H1 (cell line): ENCODE results near the gene EMC10. TPM values are rescaled to one million over a fixed set of nuclear protein-coding genes. Genes with fewer than 3 reads are reported as not detected.
"Not testable (repeated sequence)": the region's sequence is repeated elsewhere in the genome, so short reads cannot be mapped to it uniquely, and the experiment has no call there.

ENCODE experiments used
- CTCF ChIA-PET: fragments of 300-600 bp; sonication (Branson Sonifier 250); formaldehyde crosslinking; loops from one replicate; lab custom pipeline; 2021; ENCODE audit not compliant: partially characterized antibody; lab: Charles Lee
- POLR2A ChIA-PET: fragments of 300-600 bp; sonication (Branson Sonifier 250); formaldehyde crosslinking; loops from one replicate; lab custom pipeline; 2021; ENCODE audit warnings: inconsistent platforms; ENCODE audit not compliant: partially characterized antibody; lab: Charles Lee
- DNase-seq, 2 experiments: peaks; one replicate each; pipeline versions ENCODE4 v3.0.0 to v3.0.0-alpha.2; 2010 to 2022; ENCODE audit warnings: low spot score in 2 of 2, low read depth in 1 of 2, mixed read lengths in 1 of 2
- FAIRE-seq: peaks from 2 replicates; lab custom pipeline; 2011; peaks lifted over from hg19 to GRCh38; lab: Jason Lieb, UNC
- H2AFZ ChIP-seq: 2 replicates; pipeline ENCODE4 v1.8.1; 2012; ENCODE audit warnings: low read length, inconsistent platforms
- H2AK5ac ChIP-seq: 2 replicates; pipeline ENCODE4 v1.6.1; 2013; ENCODE audit warnings: low read depth, low read length
- H2BK120ac ChIP-seq: replicated peaks from 2 replicates; pipeline ENCODE3; 2013; ENCODE audit warnings: low read depth, low read length, inconsistent platforms
- H2BK12ac ChIP-seq: 2 replicates; pipeline ENCODE4 v1.6.1; 2013; ENCODE audit warnings: low read depth, low read length
- H2BK15ac ChIP-seq: 2 replicates; pipeline ENCODE4 v1.6.1; 2013; ENCODE audit warnings: low read length
- H2BK20ac ChIP-seq: 2 replicates; pipeline ENCODE4 v1.6.1; 2013; ENCODE audit warnings: low read length
- H2BK5ac ChIP-seq: 2 replicates; pipeline ENCODE4 v1.6.1; 2013; ENCODE audit warnings: low read depth, low read length
- H3K14ac ChIP-seq: 2 replicates; pipeline ENCODE4 v1.6.1; 2013; ENCODE audit warnings: inconsistent platforms; ENCODE audit not compliant: insufficient read length
- H3K18ac ChIP-seq: 2 replicates; pipeline ENCODE4 v1.6.1; 2013; ENCODE audit warnings: low read length; ENCODE audit errors: extremely low read depth
- H3K23ac ChIP-seq: 2 replicates; pipeline ENCODE4 v1.6.1; 2013; ENCODE audit warnings: inconsistent platforms; ENCODE audit not compliant: insufficient read length
- H3K23me2 ChIP-seq: 2 replicates; pipeline ENCODE4 v1.6.1; 2013; ENCODE audit warnings: low read depth, low read length
- H3K27ac ChIP-seq: 2 replicates; pipeline ENCODE4 v1.6.1; 2011; ENCODE audit warnings: low read depth, low read length, inconsistent platforms
- H3K27me3 ChIP-seq, 4 experiments: replicated peaks in 1 of 4; 1 replicate in 1 of 4; 2 replicates in 3 of 4; pipeline versions ENCODE4 v1.6.1 to v1.8.1; 2011 to 2013; ENCODE audit warnings: low read length in 3 of 4, mild to moderate bottlenecking in 3 of 4, inconsistent platforms in 2 of 4, mixed read lengths in 2 of 4, moderate library complexity in 1 of 4; ENCODE audit not compliant: control insufficient read depth in 3 of 4, insufficient read depth in 3 of 4; ENCODE audit errors: extremely low read depth in 1 of 4
- H3K36me3 ChIP-seq, 4 experiments: 2 replicates each; pipeline versions ENCODE4 v1.6.1 to v1.8.1; 2011 to 2013; ENCODE audit warnings: mild to moderate bottlenecking in 4 of 4, low read length in 3 of 4, moderate library complexity in 2 of 4, control low read depth in 1 of 4, inconsistent platforms in 1 of 4; ENCODE audit not compliant: insufficient read depth in 4 of 4, control insufficient read depth in 2 of 4
- H3K4ac ChIP-seq: replicated peaks from 2 replicates; pipeline ENCODE3; 2013; ENCODE audit warnings: low read length, low read depth, mixed read lengths, inconsistent platforms; ENCODE audit not compliant: insufficient read length
- H3K4me1 ChIP-seq, 4 experiments: replicated peaks in 1 of 4; 1 replicate in 1 of 4; 2 replicates in 3 of 4; pipeline versions ENCODE4 v1.6.1 to v1.8.1; 2011 to 2013; ENCODE audit warnings: low read length in 3 of 4, inconsistent platforms in 2 of 4, mixed read lengths in 1 of 4; ENCODE audit not compliant: insufficient read depth in 4 of 4, control insufficient read depth in 3 of 4
- H3K4me2 ChIP-seq, 2 experiments: 2 replicates each; pipeline versions ENCODE4 v1.6.1 to v1.8.1; 2011 to 2013; ENCODE audit warnings: low read depth in 2 of 2, low read length in 2 of 2, control low read depth in 1 of 2, inconsistent platforms in 1 of 2, mild to moderate bottlenecking in 1 of 2; ENCODE audit not compliant: insufficient read depth in 1 of 2
- H3K4me3 ChIP-seq, 4 experiments: fragments of 200-600, 300-600 bp in 1 of 4; sonication (generic), shearing (Covaris generic), sonication (Bioruptor Twin) in 1 of 4; 2 replicates each; pipeline versions ENCODE4 v1.5.1 to v1.8.1; 2011 to 2016; ENCODE audit warnings: low read length in 4 of 4, low read depth in 3 of 4, control low read depth in 2 of 4, inconsistent platforms in 2 of 4, mild to moderate bottlenecking in 2 of 4, mixed read lengths in 1 of 4, moderate library complexity in 1 of 4; ENCODE audit not compliant: insufficient read depth in 2 of 4; ENCODE audit errors: extremely low read depth in 1 of 4
- H3K56ac ChIP-seq: replicated peaks from 2 replicates; pipeline ENCODE3; 2013; ENCODE audit warnings: low read depth, mild to moderate bottlenecking, mixed read lengths, low read length, inconsistent platforms; ENCODE audit not compliant: insufficient read length
- H3K79me1 ChIP-seq: 2 replicates; pipeline ENCODE4 v1.6.1; 2013; ENCODE audit warnings: low read depth, low read length, control low read depth
- H3K79me2 ChIP-seq, 2 experiments: 2 replicates each; pipeline versions ENCODE4 v1.6.1 to v1.8.1; 2012 to 2013; ENCODE audit warnings: low read length in 2 of 2, mild to moderate bottlenecking in 2 of 2, inconsistent platforms in 1 of 2; ENCODE audit not compliant: insufficient read depth in 2 of 2, control insufficient read depth in 1 of 2
- H3K9ac ChIP-seq, 4 experiments: replicated peaks in 1 of 4; 1 replicate in 1 of 4; 2 replicates in 3 of 4; pipeline versions ENCODE4 v1.6.1 to v1.8.1; 2011 to 2013; ENCODE audit warnings: low read depth in 3 of 4, low read length in 3 of 4, control low read depth in 2 of 4, mild to moderate bottlenecking in 2 of 4, moderate library complexity in 2 of 4, inconsistent platforms in 1 of 4; ENCODE audit errors: extremely low read depth in 1 of 4
- H3K9me3 ChIP-seq, 2 experiments: 2 replicates each; pipeline versions ENCODE4 v1.6.1 to v1.8.1; 2012 to 2013; ENCODE audit warnings: mild to moderate bottlenecking in 2 of 2, moderate library complexity in 2 of 2, control low read depth in 1 of 2, inconsistent platforms in 1 of 2, low read depth in 1 of 2, low read length in 1 of 2, mixed read lengths in 1 of 2; ENCODE audit not compliant: insufficient read depth in 2 of 2
- H4K20me1 ChIP-seq, 2 experiments: replicated peaks in 1 of 2; 2 replicates each; pipeline versions ENCODE3 to v1.8.1; 2011 to 2013; ENCODE audit warnings: inconsistent platforms in 2 of 2, low read length in 2 of 2, mild to moderate bottlenecking in 1 of 2; ENCODE audit not compliant: insufficient read depth in 2 of 2, control insufficient read depth in 1 of 2
- H4K5ac ChIP-seq: 2 replicates; pipeline ENCODE4 v1.6.1; 2013; ENCODE audit warnings: low read length, low read depth, mixed read lengths, inconsistent platforms; ENCODE audit not compliant: insufficient read length
- H4K8ac ChIP-seq: 2 replicates; pipeline ENCODE4 v1.8.0; 2013; ENCODE audit warnings: mild to moderate bottlenecking, moderate library complexity, low read length, inconsistent platforms; ENCODE audit not compliant: insufficient read depth; ENCODE audit errors: extremely low read depth
- H4K91ac ChIP-seq: replicated peaks from 2 replicates; pipeline ENCODE3; 2013; ENCODE audit warnings: low read length, mixed read lengths, inconsistent platforms; ENCODE audit not compliant: insufficient read length
- WGBS, 2 experiments: shearing (Covaris generic) in 1 of 2; methylation state at CpG; one replicate each; pipeline versions ENCODE4 v1.1.6 to v1.1.7; 2013 to 2015; ENCODE audit warnings: low lambda C conversion rate in 2 of 2, mixed read lengths in 2 of 2, inconsistent platforms in 1 of 2, low coverage in 1 of 2, missing lambda C conversion rate in 1 of 2; ENCODE audit not compliant: insufficient replicate concordance in 2 of 2, insufficient coverage in 1 of 2, insufficient read length in 1 of 2; ENCODE audit errors: extremely low coverage in 1 of 2, missing lambda C conversion rate in 1 of 2; 5-methylcytosine and 5-hydroxymethylcytosine counted together
- polyA plus RNA-seq, 7 experiments: library from polyadenylated mRNA; depleted of rRNA in 3 of 7; stranded (reverse) in 5 of 7; unstranded in 2 of 7; fragments of >200 nt in 5 of 7; fragments of 200-250 nt in 2 of 7; gene quantifications; 1 replicate in 5 of 7; 2 replicates in 1 of 7; 4 replicates in 1 of 7; pipeline versions ENCODE4 v1.2.1 to v1.2.3, GENCODE V29; 2011 to 2013; ENCODE audit warnings: missing spikeins in 2 of 7, mixed read lengths in 2 of 7
- total RNA-seq: library from RNA; stranded (reverse); fragmentation: NEBNext Ultra II Directional; extraction: Animal tissue kit (Norgen Biotek cat#: 25700); gene quantifications from 2 replicates; pipeline ENCODE4 v1.2.1, GENCODE V29; 2021

EMC10 gene
- total and polyA plus RNA-seq, 2 of the 8 experiments (the other 6 are each of a cell fraction or from before 2014, with no cell fraction given), result 77.6 to 103 TPM

- H3K4me2 ChIP-seq, H3K4ac ChIP-seq, H2BK20ac ChIP-seq, H2BK5ac ChIP-seq, H3K4me3 ChIP-seq, H3K56ac ChIP-seq, H4K91ac ChIP-seq, H3K14ac ChIP-seq, H2BK12ac ChIP-seq, POLR2A ChIA-PET, H2AFZ ChIP-seq, DNase-seq, H3K18ac ChIP-seq, H3K9me3 ChIP-seq, H3K79me2 ChIP-seq, H2BK15ac ChIP-seq, H4K5ac ChIP-seq, H3K9ac ChIP-seq, H3K27ac ChIP-seq, CTCF ChIA-PET, H3K36me3 ChIP-seq, H2AK5ac ChIP-seq, H3K23ac ChIP-seq, FAIRE-seq, H3K23me2 ChIP-seq, H4K8ac ChIP-seq, H3K79me1 ChIP-seq, H3K27me3 ChIP-seq, H4K20me1 ChIP-seq, H3K4me1 ChIP-seq, H2BK120ac ChIP-seq: not testable (repeated sequence)
- 100% methylated on average over 1 of the region's 2 CpGs; no CpG with 5 or more reads in 1 of the 2 experiments for WGBS, 2 experiments
Observed at GRCh38 chr19:50439130-50439529, 37.2 kb upstream of the EMC10 start.
